ENCODE results near the gene SLC16A3.

DNA sequence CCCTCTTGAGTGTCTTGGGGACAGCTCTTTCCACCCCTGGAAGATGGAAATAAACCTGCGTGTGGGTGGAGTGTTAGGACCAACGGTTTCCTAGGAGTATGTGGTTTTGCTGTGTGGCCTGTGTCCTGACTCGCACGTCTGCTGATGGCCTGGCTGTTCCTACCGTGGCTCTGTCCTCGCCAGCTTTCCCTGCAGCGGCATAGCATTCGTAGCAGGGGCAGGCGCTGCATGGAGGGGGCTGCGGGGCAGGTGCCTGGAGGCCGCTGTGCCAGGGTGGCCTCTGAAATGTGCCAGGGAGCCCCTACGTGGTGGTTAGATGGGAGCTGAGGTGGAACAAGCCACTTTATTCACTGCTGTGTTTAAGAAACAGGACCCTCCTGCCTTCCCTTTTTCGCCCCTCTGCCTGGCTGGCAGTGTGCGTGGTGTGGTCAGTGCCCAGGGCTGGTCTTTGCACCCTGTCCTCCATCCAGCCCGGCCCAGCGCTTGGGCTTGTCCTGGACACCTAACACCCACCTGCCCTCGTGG, 10.6 kb downstream of the SLC16A3 start:
- TF ChIP-seq EZH2phosphoT487 (IDR thresholded peaks at IDR 0.05; ENCODE audit: low read length) (no peak), EZH2 (optimal IDR thresholded peaks at IDR 0.05; ENCODE audit: low read depth, low read length) (no peak)
- TF ChIP-seq, protein P1, sequence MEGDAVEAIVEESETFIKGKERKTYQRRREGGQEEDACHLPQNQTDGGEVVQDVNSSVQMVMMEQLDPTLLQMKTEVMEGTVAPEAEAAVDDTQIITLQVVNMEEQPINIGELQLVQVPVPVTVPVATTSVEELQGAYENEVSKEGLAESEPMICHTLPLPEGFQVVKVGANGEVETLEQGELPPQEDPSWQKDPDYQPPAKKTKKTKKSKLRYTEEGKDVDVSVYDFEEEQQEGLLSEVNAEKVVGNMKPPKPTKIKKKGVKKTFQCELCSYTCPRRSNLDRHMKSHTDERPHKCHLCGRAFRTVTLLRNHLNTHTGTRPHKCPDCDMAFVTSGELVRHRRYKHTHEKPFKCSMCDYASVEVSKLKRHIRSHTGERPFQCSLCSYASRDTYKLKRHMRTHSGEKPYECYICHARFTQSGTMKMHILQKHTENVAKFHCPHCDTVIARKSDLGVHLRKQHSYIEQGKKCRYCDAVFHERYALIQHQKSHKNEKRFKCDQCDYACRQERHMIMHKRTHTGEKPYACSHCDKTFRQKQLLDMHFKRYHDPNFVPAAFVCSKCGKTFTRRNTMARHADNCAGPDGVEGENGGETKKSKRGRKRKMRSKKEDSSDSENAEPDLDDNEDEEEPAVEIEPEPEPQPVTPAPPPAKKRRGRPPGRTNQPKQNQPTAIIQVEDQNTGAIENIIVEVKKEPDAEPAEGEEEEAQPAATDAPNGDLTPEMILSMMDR (IDR thresholded peaks at IDR 0.05; ENCODE audit: low read length), result no peak

All from MM.1S (cell line).